NT2/D1 (cell line): Measurements from ENCODE around the gene HOXA5.

Experiments used
- SUZ12 ChIP-seq: IDR thresholded peaks from 2 replicates; pipeline ENCODE4 v1.6.1; 2011; ENCODE audit not compliant: insufficient read length, insufficient read depth; ENCODE audit errors: extremely low read depth
- YY1 ChIP-seq: IDR thresholded peaks from 2 replicates; pipeline ENCODE4 v1.6.1; 2011; ENCODE audit not compliant: insufficient read length, insufficient read depth
- ZNF274 ChIP-seq: IDR thresholded peaks from 2 replicates; pipeline ENCODE4 v1.6.1; 2011; ENCODE audit warnings: mild to moderate bottlenecking, low read depth, low read length

DNA sequence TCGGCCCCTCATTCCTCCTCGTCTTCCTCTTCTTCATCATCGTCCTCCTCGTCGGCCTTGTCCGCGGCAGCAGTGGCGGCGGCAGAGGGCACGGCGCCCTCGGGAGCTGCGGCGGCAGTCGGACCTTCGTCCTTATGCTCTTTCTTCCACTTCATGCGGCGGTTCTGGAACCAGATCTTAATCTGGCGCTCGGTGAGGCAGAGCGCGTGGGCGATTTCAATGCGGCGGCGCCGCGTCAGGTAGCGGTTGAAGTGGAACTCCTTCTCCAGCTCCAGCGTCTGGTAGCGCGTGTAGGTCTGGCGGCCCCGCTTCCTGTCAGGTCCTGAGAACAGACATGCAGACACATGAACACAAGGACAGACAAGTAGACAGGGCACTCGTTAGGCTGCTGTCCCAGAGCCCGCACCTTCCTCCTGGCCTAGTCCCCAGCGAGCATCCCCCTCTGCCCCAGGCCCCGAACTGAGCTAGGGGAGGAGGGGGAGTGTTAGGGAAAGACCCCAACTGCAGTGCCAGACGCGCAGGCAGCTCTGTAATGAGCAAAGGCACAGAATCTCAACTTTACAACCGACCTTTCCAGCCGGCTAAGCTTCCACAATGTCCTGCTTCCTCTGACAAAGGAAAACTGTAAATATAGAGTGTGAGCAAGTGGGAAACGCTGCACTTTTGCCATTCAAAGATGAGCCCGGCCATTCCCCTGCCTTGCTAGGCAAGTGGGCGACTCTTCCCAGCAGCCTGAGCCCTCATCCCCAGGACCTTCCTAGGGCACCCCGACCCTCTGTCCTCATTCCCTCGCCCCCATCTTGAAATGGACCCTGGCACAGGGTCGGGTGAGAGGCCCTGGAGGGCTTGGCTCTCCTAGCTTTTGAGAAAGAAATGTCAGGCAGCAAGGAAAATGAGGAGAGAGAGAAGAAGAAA is 11.7 kb upstream of the HOXA5 start:
- TF ChIP-seq YY1 (no peak), ZNF274 (no peak), SUZ12 (no peak)
